HG03469 (cell line): ENCODE results near the gene SYCP2.
"Not testable (repeated sequence)": the region's sequence is repeated elsewhere in the genome, so short reads cannot be mapped to it uniquely, and the experiment has no call there.

Experiments used
- ATAC-seq: cut with Tn5 transposase; IDR thresholded peaks from one replicate; pipeline ENCODE4 v1.9.1; 2021; ENCODE audit warnings: mild to moderate bottlenecking, moderate library complexity, moderate number of reproducible peaks; ENCODE audit not compliant: unreplicated experiment

The SYCP2 gene

DNA sequence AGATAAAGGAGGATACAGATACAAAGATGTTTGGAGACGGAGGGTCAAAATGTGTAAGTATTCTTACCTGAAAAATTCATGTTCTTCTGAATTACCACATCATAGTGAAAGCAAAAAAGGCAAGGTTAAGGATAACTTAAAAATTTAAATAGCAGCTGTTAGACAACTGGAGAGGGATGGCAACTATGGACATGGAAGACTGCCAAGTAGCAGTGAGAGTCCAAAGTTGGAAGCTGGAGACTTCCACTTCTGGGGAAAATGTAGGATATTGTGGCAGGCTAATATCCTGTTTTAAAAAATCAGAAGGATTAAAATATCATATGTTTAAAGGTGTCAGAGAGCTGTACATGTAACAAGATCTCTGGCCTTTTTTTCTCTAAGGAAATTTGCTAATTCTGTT, 29.8 kb downstream of the SYCP2 start:
- no peak for ATAC-seq

DNA sequence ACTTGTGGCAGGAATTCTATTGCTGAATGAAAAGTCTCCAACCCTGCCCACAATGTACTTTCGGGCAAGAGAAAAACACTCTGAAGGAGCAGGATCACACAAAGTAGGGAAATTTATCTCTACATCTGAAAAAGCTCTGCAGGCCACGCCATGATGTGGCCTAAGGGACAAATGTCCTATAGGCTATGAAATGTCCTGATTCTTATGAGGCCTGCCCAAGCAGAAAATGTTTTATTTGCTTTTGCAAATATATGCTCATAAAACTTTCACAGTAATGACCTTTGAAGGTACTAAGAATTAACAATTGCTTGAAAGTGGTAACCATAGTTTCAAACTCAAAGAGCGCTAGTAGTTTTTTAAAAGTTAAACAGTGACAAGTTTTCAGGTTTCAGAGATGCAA, 31.0 kb downstream of the SYCP2 start:
- no peak for ATAC-seq

DNA sequence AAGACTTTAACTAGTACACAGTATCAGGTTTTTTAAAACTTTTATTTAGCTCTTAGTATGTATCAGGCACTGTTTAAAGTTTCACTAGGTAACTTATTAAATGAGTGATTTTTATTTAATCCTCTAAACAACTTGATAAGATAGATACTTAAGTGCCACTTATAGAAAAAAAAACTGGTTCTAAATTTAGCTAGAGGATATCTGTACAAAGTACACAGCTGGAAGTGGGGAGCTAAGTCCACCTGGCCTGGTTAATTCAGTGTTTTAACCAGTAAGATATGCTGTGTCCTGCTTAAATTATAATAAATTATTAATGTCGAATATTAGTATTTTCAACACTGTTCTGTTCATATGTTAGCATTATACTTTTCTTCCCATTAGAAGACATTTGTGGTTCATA, 37.5 kb downstream of the SYCP2 start:
- no peak for ATAC-seq

DNA sequence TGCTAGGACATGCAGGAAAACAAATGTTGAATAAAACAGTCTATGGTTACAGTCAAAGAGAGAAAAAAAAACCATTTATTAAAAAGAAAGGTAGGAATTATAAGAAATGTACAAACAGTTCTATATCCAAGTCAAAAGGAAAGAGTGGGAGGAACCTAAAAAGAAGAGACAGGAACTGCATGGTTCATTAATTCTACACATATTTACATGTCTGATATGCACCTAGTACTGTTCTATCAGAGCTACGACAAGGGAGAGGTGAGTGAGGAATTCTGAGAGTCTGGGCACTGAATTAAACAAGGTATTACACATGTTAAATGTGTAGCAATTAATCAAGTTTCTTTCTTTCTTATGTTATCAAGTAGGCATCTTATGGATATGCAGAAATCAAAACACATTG, 41.9 kb downstream of the SYCP2 start:
- no peak for ATAC-seq

DNA sequence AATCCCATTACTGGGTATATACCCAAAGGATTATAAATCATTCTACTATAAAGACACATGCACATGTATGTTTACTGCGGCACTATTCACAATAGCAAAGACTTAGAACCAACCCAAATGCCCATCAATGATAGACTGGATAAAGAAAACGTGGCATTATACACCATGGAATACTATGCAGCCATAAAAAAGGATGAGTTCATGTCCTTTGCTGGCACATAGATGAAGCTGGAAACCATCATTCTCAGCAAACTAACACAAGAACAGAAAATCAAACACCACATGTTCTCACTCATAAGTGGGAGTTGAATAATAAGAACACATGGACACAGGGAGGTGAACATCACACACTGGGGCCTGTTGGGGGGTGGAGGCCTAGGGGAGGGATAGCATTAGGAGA, 43.4 kb downstream of the SYCP2 start:
- ATAC-seq: not testable (repeated sequence)

DNA sequence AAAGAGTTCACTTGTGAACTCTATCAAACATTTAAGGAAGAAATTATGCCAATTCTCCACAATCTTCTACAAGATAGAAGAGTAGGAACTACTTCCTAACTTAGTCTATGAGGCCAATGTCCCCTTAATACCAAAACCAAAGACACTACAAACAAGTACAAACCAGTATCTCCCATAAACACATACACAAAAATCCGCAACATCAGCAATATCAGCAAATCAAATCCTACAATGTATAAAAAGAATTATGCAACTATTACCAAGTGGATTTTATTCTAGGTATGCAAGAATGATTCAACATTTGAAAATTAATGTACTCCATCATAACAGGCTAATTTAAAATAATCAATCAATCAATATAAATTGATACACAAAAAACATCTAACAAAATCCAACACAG, 45.4 kb downstream of the SYCP2 start:
- ATAC-seq: no peak

DNA sequence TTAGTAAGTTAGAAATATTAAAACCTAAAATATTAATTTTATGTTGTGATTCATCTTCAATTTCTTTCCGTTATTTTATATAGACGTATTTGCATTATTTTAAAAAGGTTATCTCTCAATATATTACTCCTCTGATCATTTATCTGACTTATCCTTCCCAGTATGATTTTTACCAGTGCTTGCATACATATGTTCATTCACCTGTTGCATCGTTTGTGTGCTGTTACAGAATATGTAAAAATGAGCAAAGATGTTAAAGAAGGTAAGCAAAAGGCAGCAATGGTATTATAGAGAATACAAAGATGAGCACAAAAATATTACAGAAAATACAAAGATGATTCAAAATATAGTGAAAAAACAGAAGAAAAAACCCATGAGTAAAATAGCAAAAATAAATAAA, 48.9 kb downstream of the SYCP2 start:
- ATAC-seq: no peak

DNA sequence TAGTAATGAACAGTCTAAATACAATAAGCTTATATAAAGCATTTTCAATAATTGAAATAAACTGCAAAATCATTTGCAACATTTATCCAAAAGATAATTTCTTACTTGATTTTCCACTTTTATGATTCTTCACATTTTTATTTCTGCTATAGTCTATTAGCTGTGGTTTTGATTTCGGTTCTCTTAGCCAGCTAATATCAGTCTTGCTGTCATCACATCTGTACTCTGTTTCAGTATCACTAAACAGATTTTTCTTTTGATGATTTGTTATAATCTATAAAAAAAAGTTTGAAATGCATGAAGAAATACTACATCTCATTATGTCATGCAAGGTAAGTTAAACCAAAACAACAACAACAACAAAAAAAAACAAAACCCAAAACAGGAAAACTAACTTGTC, 53.2 kb downstream of the SYCP2 start:
- no peak for ATAC-seq

DNA sequence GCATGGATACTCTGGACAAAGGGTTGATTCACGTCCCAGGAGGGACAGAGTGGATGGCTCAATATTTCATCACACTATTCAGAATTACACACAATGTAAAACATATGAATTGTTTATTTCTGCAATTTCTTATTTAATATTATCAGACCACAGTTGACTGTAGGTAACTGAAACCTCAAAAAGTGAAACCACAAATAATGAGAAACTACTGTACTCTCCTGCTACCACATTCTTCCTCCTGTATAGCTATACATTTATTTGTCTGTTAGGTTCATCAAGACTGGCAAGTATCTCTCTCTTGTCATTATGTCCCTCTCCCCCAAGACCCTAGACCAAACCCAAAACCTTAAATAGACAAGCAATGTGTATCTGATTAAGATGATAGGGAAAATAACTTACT, 60.0 kb downstream of the SYCP2 start:
- no peak for ATAC-seq

DNA sequence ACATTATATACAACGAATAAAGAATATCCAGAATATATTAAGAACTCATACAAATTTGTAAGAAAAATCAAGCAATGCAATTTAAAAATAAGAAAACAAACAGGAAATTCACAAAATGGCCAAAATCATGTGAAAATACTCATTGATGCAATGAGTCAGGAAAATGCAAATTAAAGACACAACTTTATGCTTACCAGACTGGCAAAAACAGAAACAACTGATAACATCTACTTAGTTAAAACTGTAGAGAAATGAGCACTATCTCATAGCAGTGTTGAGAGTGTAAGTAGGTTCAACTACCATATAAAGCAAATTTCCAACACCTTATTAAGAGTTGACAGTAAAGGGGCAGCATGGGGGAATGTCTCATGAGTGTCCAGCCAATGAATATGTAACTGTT, 62.3 kb downstream of the SYCP2 start:
- no peak for ATAC-seq

DNA sequence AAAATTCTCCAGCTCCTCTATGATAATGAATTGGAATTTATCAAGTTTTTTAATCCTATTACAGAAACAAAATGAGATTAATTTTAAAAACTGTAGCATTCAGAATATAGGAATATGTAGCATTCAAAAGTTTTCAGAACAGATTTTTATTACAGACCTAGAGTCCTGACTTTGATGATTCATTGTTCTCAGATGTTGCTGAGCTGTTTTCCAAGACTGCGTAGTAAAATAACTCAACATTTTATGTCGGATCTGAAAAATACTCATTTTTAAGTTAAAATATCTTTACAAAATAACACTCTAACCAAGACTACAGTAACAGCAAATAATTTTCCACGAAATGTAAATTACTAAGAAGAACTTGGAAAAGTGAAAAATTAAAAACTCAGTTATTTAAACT, 67.1 kb downstream of the SYCP2 start:
- no peak for ATAC-seq

DNA sequence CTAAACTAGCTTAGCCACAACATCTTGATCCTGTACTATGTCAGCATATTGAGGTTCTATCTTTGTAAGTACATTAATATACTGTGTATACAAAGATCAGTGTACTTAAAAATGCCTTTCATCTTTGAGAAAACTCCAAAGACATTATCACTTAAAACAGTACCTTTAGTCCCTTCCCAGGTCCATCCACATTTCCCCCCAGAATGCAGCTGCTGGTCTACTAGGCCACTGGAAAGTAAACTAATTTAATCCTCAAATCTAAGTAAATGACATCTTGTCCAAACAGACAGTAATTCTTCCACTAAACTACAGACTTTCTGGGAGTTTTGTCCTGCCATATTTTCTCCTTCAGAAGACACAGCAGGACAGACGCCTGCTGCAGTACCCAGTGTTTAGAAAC, 68.7 kb downstream of the SYCP2 start:
- ATAC-seq: no peak

DNA sequence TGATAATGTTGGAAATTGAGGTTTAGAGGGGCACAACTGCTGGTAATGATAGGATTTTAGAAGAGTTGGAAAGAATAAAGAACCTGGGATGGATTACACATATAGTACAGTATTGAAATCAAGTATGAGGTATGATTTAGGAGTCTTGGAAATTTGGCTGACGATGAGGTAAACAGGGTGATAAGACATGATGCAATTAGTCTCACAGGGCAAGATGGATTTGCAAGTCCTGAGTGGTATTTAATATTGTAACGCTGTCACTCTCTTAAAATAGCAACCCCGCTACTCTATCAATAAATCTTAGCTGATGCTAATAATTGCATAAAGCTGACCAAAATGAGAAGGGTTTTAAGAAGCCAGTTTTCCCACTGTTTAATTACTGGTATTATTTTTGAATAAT, 70.4 kb downstream of the SYCP2 start:
- no peak for ATAC-seq

DNA sequence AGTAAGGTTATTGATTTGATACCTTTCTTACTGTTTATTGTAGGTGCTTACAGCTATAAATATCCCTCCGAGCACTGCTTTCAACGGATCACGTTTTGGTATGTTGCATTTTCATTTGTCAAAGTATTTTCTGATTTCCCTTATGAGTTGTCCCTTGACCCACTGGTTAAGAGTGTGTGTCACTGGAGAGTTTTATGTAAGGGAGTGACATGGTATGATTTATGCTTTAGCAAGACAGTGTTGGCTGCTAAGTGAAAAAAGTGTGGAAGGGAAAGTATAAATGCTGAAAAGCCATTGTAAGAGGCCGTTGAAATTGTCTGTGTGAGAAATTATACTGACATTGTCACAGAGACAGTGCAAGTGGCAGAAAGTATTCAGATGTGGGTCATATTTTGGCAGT, 72.0 kb downstream of the SYCP2 start:
- no peak for ATAC-seq

DNA sequence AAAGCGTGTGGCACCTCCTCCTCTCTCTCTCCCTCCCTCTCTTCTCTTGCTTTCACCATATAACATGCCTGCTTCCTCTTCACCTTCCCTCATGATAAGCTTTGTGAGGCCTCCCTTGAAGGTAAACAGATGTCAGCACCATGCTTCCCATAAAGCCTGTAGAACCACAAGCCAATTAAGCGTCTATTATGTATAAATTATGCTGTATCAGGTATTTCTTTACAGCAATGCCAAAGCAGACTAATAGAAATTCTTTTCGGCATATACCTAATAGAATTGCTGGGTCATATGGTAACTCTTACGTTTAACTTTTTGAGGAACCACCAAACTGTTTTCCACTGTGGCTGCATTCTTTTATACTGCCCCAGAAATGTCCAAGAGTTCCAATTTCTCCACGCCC, 75.0 kb downstream of the SYCP2 start:
- no peak for ATAC-seq

DNA sequence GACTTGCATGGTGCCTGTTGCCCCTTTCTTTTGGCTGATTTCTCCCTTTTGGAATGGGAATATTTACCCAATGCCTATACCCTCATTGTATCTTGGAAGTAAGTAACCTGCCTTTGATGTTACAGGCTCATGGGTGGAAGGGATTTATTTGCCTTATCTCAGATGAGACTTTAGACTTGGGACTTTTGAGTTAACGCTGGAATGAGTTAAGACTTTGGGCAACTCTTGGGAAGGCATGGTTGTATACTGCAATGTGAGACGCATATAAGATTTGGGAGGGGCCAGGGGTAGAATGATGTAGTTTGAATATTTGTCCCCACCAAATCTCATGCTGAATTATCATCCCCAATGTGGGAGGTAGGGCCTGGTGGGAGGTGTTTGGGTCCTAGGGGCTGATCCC, 75.5 kb downstream of the SYCP2 start:
- ATAC-seq: no peak

DNA sequence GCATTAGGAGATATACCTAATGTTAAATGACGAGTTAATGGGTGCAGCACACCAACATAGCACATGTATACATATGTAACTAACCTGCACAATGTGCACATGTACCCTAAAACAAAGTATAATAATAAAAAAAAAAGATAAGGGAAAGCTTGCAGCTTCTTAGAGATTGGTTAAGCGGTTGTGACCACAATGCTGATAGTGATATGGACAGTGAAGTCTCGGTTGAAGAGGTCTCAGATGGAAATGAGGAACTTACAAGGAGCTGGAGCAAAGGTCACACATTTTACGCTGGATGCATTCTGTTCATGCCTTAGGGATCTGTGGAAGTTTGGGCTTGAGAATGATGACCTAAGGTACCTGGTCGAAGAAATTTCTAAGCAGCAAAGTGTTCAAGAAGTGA, 76.5 kb downstream of the SYCP2 start:
- ATAC-seq: not testable (repeated sequence)

DNA sequence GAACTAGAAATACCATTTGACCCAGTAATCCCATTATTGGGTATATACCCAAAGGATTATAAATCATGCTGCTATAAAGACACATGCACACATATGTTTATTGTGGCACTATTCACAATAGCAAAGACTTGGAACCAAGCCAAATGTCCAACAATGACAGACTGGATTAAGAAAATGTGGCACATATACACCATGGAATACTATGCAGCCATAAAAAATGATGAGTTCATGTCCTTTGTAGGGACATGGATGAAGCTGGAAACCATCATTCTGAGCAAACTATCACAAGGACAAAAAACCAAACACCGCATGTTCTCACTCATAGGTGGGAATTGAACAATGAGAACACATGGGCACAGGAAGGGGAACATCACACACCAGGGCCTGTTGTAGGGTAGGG, 76.9 kb downstream of the SYCP2 start:
- not testable (repeated sequence) for ATAC-seq

DNA sequence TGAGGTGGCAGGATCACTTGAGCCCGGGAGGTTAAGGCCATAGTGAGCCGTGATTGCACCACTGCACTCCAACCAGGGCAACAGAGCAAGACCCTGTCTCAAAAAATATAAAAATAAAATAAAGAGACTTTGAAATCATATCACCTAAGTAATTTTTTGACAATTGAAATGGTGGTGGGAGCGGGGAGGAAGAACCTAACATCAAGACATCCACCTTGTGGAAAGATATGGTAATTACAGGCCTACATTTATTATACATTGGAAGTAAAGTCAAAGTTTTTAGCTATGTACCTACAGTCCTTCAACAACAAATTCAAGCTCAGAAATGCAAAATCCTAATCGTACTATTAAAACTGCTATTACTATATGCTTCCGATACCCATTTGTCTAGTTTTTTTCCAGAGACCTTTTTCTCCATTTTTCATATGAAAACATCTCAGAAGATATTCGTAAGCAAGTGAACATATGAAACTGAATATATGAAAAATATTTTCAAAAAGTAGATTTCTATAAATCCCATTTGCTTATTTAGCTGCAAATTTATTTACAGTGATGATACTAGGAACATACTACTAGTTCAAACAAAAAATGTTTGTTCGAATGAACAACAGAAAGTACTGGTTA, 83.3 kb downstream of the SYCP2 start:
- no peak for ATAC-seq

DNA sequence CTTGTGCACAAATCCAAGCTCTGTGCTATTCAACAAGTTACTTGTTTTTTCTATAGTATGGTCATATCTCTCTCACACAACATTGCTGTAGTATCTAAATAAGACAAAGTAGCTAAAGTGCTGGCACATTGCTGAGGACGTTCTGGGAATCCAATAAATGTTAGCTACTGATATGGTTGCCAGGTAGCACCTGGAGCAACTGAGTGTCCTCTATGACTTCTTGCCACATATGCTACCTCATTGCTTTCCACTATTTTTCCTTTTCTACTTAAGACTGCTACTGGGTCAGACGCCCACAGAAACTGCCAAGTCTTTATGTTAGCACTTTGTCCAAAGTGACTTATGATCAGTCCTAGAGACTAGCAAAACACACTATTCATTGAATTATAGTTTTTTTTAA, 85.3 kb downstream of the SYCP2 start:
- no peak for ATAC-seq

DNA sequence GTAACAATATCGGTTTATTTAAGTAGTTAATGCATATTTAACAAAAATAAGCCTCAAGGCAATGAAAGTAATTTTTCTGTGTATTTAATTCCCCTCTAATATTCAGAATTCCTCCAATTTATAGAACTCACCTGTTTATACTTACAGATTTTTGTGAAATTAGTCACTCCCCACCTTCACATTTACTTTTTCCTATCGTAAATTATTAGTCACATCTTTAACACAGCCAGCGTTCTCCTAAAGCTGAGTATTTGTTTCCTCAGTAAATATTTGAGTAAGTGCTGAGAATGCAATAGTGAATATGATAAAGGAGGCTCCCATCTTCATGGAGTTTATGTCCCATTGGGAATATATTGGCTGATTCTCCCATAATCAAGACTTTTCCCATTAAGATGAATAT, 88.0 kb downstream of the SYCP2 start:
- no peak for ATAC-seq

DNA sequence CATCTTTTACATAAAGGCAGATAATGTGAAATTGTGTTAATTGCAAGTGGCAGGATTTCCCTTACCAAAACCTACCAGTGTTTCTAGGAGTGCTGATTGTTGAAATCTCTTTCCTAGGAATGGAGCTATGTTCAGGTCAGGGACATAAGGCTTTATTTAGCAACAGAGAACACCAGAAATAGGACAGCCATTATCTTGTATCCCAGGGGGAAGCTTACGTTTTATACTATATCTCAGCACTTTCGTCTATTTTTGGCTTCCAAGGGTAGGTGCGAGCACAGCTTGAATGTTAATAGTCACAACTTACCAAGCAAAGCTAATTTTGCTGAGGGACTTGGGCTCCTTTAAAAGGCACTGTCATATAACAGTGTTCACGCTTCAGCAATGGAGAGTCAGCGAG, 94.0 kb downstream of the SYCP2 start:
- no peak for ATAC-seq

DNA sequence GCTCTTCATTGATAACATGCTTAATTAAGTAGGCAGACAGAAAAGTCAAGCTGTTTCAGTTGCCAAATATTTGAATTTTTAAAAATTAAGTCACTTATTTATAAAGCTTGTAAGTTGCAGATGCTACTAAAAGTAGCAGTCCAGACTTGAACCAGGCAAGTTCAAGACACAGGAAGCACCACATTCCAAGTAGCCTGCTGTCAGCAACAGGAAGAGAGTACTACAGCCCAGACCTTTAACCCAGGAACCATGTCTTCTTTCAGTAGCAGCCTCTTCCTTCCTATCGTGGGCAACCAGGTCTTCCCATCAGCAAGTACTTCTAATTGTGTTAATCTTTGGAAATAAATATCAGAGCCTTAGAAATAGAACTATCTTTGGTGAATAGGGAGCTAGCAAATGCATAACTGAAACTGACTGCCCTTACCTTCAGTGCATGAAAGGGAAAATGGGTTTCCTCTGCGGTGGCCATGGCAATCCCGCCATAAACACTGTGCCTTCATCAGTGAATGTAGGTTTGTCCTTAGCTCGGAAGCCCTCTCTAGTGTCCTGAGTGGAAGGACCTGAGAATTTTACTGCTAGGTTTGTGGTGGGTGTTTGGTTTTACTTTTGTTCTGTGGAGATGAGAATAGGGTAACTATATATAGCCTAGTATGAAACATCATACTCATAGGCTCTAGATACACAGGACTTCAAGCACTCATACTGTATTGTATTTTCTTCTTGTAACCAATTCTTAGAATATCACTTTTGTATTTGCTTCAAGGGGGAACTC, 95.6 kb downstream of the SYCP2 start:
- ATAC-seq: peak; percentile 86
